H9 (cell line): ENCODE data around the gene VASH1. TPM values are rescaled to one million over a fixed set of nuclear protein-coding genes. Genes with fewer than 3 reads are reported as not detected.

Experiments used
- DNase-seq: peaks from one replicate; pipeline ENCODE4 v3.0.0-alpha.2; 2017
- H2AFZ ChIP-seq: one replicate; pipeline ENCODE4 v1.6.1; 2013; ENCODE audit warnings: mild to moderate bottlenecking, low read length, control low read depth, moderate library complexity
- H2AK5ac ChIP-seq: 2 replicates; pipeline ENCODE4 v1.6.1; 2013; ENCODE audit warnings: low read length, control low read depth, mixed read lengths; ENCODE audit not compliant: insufficient read length
- H2BK120ac ChIP-seq: one replicate; pipeline ENCODE4 v1.6.1; 2013; ENCODE audit warnings: low read depth, mild to moderate bottlenecking, low read length, control low read depth, inconsistent platforms; ENCODE audit not compliant: poor library complexity, severe bottlenecking
- H2BK12ac ChIP-seq: 2 replicates; pipeline ENCODE4 v1.6.1; 2013; ENCODE audit warnings: low read length, control low read depth, mixed read lengths, low read depth; ENCODE audit not compliant: insufficient read length
- H2BK15ac ChIP-seq: 2 replicates; pipeline ENCODE4 v1.6.1; 2013; ENCODE audit warnings: low read depth, low read length, control low read depth
- H2BK20ac ChIP-seq: one replicate; pipeline ENCODE4 v1.6.1; 2013; ENCODE audit warnings: low read depth, mild to moderate bottlenecking, low read length, control low read depth, inconsistent platforms; ENCODE audit not compliant: poor library complexity, severe bottlenecking
- H2BK5ac ChIP-seq: 2 replicates; pipeline ENCODE4 v1.6.1; 2013; ENCODE audit warnings: low read length, control low read depth, mixed read lengths; ENCODE audit not compliant: insufficient read length
- H3K14ac ChIP-seq: 2 replicates; pipeline ENCODE4 v1.6.1; 2013; ENCODE audit warnings: low read length, control low read depth; ENCODE audit not compliant: insufficient read depth
- H3K18ac ChIP-seq: 2 replicates; pipeline ENCODE4 v1.6.1; 2013; ENCODE audit warnings: low read depth, mild to moderate bottlenecking, mixed read lengths, low read length, control low read depth; ENCODE audit not compliant: insufficient read length
- H3K23ac ChIP-seq: 2 replicates; pipeline ENCODE4 v1.6.1; 2013; ENCODE audit warnings: low read length, control low read depth, mixed read lengths, low read depth; ENCODE audit not compliant: insufficient read length
- H3K23me2 ChIP-seq: 2 replicates; pipeline ENCODE4 v1.6.1; 2013; ENCODE audit warnings: low read depth, mild to moderate bottlenecking, mixed read lengths, low read length, control low read depth; ENCODE audit not compliant: insufficient read length, poor library complexity, severe bottlenecking
- H3K27ac ChIP-seq: 2 replicates; pipeline ENCODE4 v1.5.1; 2013; ENCODE audit warnings: low read length, control low read depth, mixed read lengths, low read depth; ENCODE audit not compliant: insufficient read length
- H3K27me3 ChIP-seq: 2 replicates; pipeline ENCODE4 v1.6.1; 2013; ENCODE audit warnings: low read length, control low read depth, inconsistent platforms; ENCODE audit not compliant: insufficient read depth
- H3K4ac ChIP-seq: 2 replicates; pipeline ENCODE4 v1.6.1; 2013; ENCODE audit warnings: low read depth, mild to moderate bottlenecking, control low read depth, inconsistent platforms, low read length, moderate library complexity
- H3K4me1 ChIP-seq: 2 replicates; pipeline ENCODE4 v1.6.1; 2013; ENCODE audit warnings: low read length, control low read depth, inconsistent platforms; ENCODE audit not compliant: insufficient read depth
- H3K4me2 ChIP-seq: 2 replicates; pipeline ENCODE4 v1.6.1; 2013; ENCODE audit warnings: low read length, control low read depth, mixed read lengths; ENCODE audit not compliant: insufficient read length, insufficient read depth
- H3K56ac ChIP-seq: 2 replicates; pipeline ENCODE4 v1.6.1; 2013; ENCODE audit warnings: low read depth, mild to moderate bottlenecking, mixed read lengths, low read length, control low read depth; ENCODE audit not compliant: insufficient read length
- H3K79me1 ChIP-seq: 2 replicates; pipeline ENCODE4 v1.6.1; 2013; ENCODE audit warnings: low read depth, mild to moderate bottlenecking, moderate library complexity, low read length, control low read depth, inconsistent platforms; ENCODE audit not compliant: insufficient read depth, poor library complexity, severe bottlenecking
- H3K79me2 ChIP-seq: 2 replicates; pipeline ENCODE4 v1.6.1; 2013; ENCODE audit warnings: low read length, control low read depth, inconsistent platforms; ENCODE audit not compliant: insufficient read depth
- H3K9ac ChIP-seq: 2 replicates; pipeline ENCODE4 v1.6.1; 2013; ENCODE audit warnings: low read length, control low read depth, mixed read lengths; ENCODE audit not compliant: insufficient read length; ENCODE audit errors: extremely low read depth
- H3K9me3 ChIP-seq: one replicate; pipeline ENCODE4 v1.6.1; 2013; ENCODE audit warnings: low read depth, low read length, inconsistent platforms; ENCODE audit not compliant: control insufficient read depth
- H3T11ph ChIP-seq: one replicate; pipeline ENCODE4 v1.6.1; 2013; ENCODE audit warnings: mild to moderate bottlenecking, low read length, control low read depth, inconsistent platforms
- H4K20me1 ChIP-seq: one replicate; pipeline ENCODE4 v1.6.1; 2013; ENCODE audit not compliant: control insufficient read depth, insufficient read length, insufficient read depth
- H4K5ac ChIP-seq: 2 replicates; pipeline ENCODE4 v1.6.1; 2013; ENCODE audit warnings: low read depth, mild to moderate bottlenecking, mixed read lengths, low read length, control low read depth; ENCODE audit not compliant: insufficient read length
- H4K8ac ChIP-seq: replicated peaks from 2 replicates; pipeline ENCODE4 v1.6.1; 2013; ENCODE audit warnings: low read length, control low read depth, mixed read lengths, low read depth; ENCODE audit not compliant: insufficient read length
- H4K91ac ChIP-seq: 2 replicates; pipeline ENCODE4 v1.6.1; 2013; ENCODE audit warnings: low read depth, mild to moderate bottlenecking, moderate library complexity, mixed read lengths, low read length, control low read depth; ENCODE audit not compliant: insufficient read length
- H3K27ac Mint-ChIP-seq, 3 experiments: 2 replicates in 2 of 3; 3 replicates in 1 of 3; pipeline ENCODE4 v1.8.0; 2020 to 2021; ENCODE audit warnings: mixed read lengths in 3 of 3, mild to moderate bottlenecking in 1 of 3, moderate library complexity in 1 of 3
- H3K27me3 Mint-ChIP-seq: 2 replicates; pipeline ENCODE4 v1.8.0; 2021; ENCODE audit warnings: low read depth, mild to moderate bottlenecking, moderate library complexity, mixed read lengths
- H3K36me3 Mint-ChIP-seq, 3 experiments: 2 replicates in 2 of 3; 3 replicates in 1 of 3; pipeline ENCODE4 v1.8.0; 2020 to 2021; ENCODE audit warnings: low read depth in 3 of 3, mixed read lengths in 3 of 3; ENCODE audit not compliant: insufficient read depth in 1 of 3
- H3K4me1 Mint-ChIP-seq, 2 experiments: 2 replicates each; pipeline ENCODE4 v1.8.0; 2020; ENCODE audit warnings: mixed read lengths in 2 of 2
- H3K4me3 Mint-ChIP-seq, 2 experiments: 2 replicates in 1 of 2; 3 replicates in 1 of 2; pipeline ENCODE4 v1.8.0; 2020 to 2021; ENCODE audit warnings: mild to moderate bottlenecking in 2 of 2, mixed read lengths in 2 of 2, moderate library complexity in 1 of 2
- H3K9me3 Mint-ChIP-seq, 2 experiments: 2 replicates in 1 of 2; 3 replicates in 1 of 2; pipeline ENCODE4 v1.8.0; 2020; ENCODE audit warnings: mild to moderate bottlenecking in 2 of 2, mixed read lengths in 2 of 2, moderate library complexity in 1 of 2
- WGBS: extraction: QIAGEN DNeasy Blood & Tissue Kit; methylation state at CpG from one replicate; pipeline ENCODE4 v1.1.7; 2013; ENCODE audit warnings: missing lambda C conversion rate, low lambda C conversion rate, mixed read lengths; ENCODE audit not compliant: insufficient read length; ENCODE audit errors: extremely low coverage; 5-methylcytosine and 5-hydroxymethylcytosine counted together
- total RNA-seq: library from RNA; stranded (reverse); gene quantifications from 2 replicates; pipeline ENCODE4 v1.2.1, GENCODE V29; 2021
- TF ChIP-seq, protein P1 (sequence below): fragments of 200-600 bp; sonication (generic); conservative IDR thresholded peaks from 3 replicates; pipeline ENCODE4 v1.8.0; 2021; ENCODE audit warnings: antibody characterized with exemption, mild to moderate bottlenecking

Gene VASH1
- total RNA-seq, 1 experiment from 2014 or later, result 5.8 TPM

DNA sequence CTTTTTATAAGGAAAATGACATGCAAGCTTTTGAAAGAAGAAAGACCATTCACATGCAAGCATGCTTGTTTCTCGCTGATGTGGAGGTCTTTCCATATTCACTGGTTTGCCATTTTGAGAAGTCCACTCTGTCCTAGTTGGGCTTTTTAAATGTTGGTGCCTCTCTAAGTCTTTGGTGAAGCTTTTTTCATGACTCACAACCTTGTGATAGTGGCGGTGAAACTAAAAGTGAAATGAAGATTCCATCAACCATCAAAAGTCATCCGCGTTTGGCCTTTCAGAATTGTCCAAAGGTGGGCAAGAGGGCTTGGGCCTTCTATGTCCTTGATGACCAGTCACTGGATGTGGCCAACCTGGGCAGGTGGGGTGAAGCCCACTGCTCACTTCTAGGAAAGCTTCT lies 69.3 kb downstream of the VASH1 start:
- Mint-ChIP-seq H3K27me3 (peaks cover 6% of the 10 kb centered on the region), H3K9me3 (no peaks in the 10 kb centered on the region), H3K4me1 (peaks cover 28 to 39% of the 10 kb centered on the region in 2 experiments), H3K27ac (no peak overlapping the region), H3K36me3 (no peaks in the 10 kb centered on the region), H3K4me3 (no peak overlapping the region)
- no peak overlapping the region for H2BK15ac ChIP-seq
- H3K56ac ChIP-seq, result no peak overlapping the region
- H4K91ac ChIP-seq, result no peak overlapping the region
- H3T11ph ChIP-seq, result no peak overlapping the region
- H3K14ac ChIP-seq, result no peak overlapping the region
- no CpG with 5 or more reads among the region's 4 CpGs for WGBS
- H2BK12ac ChIP-seq, result no peak overlapping the region
- no peak for DNase-seq
- TF ChIP-seq, protein P1, sequence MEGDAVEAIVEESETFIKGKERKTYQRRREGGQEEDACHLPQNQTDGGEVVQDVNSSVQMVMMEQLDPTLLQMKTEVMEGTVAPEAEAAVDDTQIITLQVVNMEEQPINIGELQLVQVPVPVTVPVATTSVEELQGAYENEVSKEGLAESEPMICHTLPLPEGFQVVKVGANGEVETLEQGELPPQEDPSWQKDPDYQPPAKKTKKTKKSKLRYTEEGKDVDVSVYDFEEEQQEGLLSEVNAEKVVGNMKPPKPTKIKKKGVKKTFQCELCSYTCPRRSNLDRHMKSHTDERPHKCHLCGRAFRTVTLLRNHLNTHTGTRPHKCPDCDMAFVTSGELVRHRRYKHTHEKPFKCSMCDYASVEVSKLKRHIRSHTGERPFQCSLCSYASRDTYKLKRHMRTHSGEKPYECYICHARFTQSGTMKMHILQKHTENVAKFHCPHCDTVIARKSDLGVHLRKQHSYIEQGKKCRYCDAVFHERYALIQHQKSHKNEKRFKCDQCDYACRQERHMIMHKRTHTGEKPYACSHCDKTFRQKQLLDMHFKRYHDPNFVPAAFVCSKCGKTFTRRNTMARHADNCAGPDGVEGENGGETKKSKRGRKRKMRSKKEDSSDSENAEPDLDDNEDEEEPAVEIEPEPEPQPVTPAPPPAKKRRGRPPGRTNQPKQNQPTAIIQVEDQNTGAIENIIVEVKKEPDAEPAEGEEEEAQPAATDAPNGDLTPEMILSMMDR, result no peak
- no peak overlapping the region for H4K5ac ChIP-seq
- H2BK120ac ChIP-seq, result no peak overlapping the region
- no peak overlapping the region for H3K9ac ChIP-seq
- H3K4ac ChIP-seq, result no peak overlapping the region
- no peaks in the 10 kb centered on the region for H4K20me1 ChIP-seq
- no peak overlapping the region for H2BK20ac ChIP-seq
- H3K27me3 ChIP-seq, result no peaks in the 10 kb centered on the region
- H3K27ac ChIP-seq, result no peak overlapping the region
- no peaks in the 10 kb centered on the region; the same call in 1 of the 2 replicates for H3K4me1 ChIP-seq
- no peaks in the 10 kb centered on the region for H3K23me2 ChIP-seq
- no peak overlapping the region for H2AK5ac ChIP-seq
- H3K4me2 ChIP-seq, result no peak overlapping the region
- H3K79me2 ChIP-seq, result no peaks in the 10 kb centered on the region
- no peaks in the 10 kb centered on the region for H3K9me3 ChIP-seq
- H3K18ac ChIP-seq, result no peak overlapping the region
- no peaks in the 10 kb centered on the region for H3K79me1 ChIP-seq
- no peak overlapping the region for H2BK5ac ChIP-seq
- H3K23ac ChIP-seq, result no peak overlapping the region
- no peak overlapping the region for H4K8ac ChIP-seq
- H2AFZ ChIP-seq, result no peak overlapping the region
